ENCODE measurements around the gene CDC42EP3. TPM values are rescaled to one million over a fixed set of nuclear protein-coding genes. Genes with fewer than 3 reads are reported as not detected.

Gene CDC42EP3
- total RNA-seq, 1 experiment from 2014 or later, result 29.4 TPM

- Mint-ChIP-seq H3K27ac (ENCODE audit: unreplicated experiment) (no peak overlapping the region), H3K4me1 (ENCODE audit: low read depth, unreplicated experiment) (no peaks in the 10 kb centered on the region), H3K9me3 (ENCODE audit: low read depth, unreplicated experiment) (no peaks in the 10 kb centered on the region), H3K36me3 (ENCODE audit: insufficient read depth, unreplicated experiment) (no peaks in the 10 kb centered on the region), H3K27me3 (ENCODE audit: unreplicated experiment) (no peaks in the 10 kb centered on the region), H3K4me3 (ENCODE audit: low read depth, unreplicated experiment) (no peak overlapping the region)
- BruUV-seq (replicated peaks), result no TSS peak
- DNase-seq, result no peak
- TF ChIP-seq, protein P1, sequence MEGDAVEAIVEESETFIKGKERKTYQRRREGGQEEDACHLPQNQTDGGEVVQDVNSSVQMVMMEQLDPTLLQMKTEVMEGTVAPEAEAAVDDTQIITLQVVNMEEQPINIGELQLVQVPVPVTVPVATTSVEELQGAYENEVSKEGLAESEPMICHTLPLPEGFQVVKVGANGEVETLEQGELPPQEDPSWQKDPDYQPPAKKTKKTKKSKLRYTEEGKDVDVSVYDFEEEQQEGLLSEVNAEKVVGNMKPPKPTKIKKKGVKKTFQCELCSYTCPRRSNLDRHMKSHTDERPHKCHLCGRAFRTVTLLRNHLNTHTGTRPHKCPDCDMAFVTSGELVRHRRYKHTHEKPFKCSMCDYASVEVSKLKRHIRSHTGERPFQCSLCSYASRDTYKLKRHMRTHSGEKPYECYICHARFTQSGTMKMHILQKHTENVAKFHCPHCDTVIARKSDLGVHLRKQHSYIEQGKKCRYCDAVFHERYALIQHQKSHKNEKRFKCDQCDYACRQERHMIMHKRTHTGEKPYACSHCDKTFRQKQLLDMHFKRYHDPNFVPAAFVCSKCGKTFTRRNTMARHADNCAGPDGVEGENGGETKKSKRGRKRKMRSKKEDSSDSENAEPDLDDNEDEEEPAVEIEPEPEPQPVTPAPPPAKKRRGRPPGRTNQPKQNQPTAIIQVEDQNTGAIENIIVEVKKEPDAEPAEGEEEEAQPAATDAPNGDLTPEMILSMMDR (IDR thresholded peaks at IDR 0.05; ENCODE audit: unreplicated experiment), result no peak
- intact Hi-C loops (cut with micrococcal nuclease; ENCODE audit: unreplicated experiment), result no loop called here
- CTCF ChIA-PET, result no interaction called here
Observed at GRCh38 chr2:37633845-37634244, 37.6 kb downstream of the CDC42EP3 start.

- no peak overlapping the region for H3K4me3 Mint-ChIP-seq (ENCODE audit: low read depth, unreplicated experiment)
- DNase-seq, result no peak
- TF ChIP-seq, protein P1 (IDR thresholded peaks at IDR 0.05; ENCODE audit: unreplicated experiment), result no peak
- intact Hi-C loops (cut with micrococcal nuclease; ENCODE audit: unreplicated experiment), result no loop called here
- no peaks in the 10 kb centered on the region for H3K9me3 Mint-ChIP-seq (ENCODE audit: low read depth, unreplicated experiment)
- H3K27me3 Mint-ChIP-seq (ENCODE audit: unreplicated experiment), result no peaks in the 10 kb centered on the region
- H3K4me1 Mint-ChIP-seq (ENCODE audit: low read depth, unreplicated experiment), result no peaks in the 10 kb centered on the region
- H3K27ac Mint-ChIP-seq (ENCODE audit: unreplicated experiment), result no peak overlapping the region
- no peaks in the 10 kb centered on the region for H3K36me3 Mint-ChIP-seq (ENCODE audit: insufficient read depth, unreplicated experiment)
- BruUV-seq (replicated peaks), result no TSS peak
- CTCF ChIA-PET, result no interaction called here
Observed at GRCh38 chr2:37633234-37633633, 38.2 kb downstream of the CDC42EP3 start.

DNA sequence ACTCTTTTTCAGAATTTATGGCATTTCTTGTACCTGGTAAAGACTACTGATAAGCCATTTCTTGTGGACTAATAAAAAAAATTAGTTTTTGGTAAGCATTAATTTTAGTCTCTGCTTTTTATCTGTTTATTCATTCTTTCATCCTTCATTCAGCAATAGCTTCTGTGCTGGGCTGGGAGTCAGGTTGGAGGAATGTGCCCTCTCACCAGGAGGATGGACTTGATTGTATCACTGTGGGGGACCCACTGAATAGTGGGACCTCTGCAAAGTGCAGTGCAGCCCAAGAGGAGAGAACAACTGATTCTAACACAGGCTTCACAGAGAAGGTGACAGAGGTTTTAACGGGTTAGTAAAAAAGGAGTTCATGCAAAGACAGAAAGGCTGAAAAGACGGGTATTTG lies 39.1 kb downstream of the CDC42EP3 start:
- intact Hi-C loops (cut with micrococcal nuclease; ENCODE audit: unreplicated experiment), result no loop called here
- no peak overlapping the region for H3K4me3 Mint-ChIP-seq (ENCODE audit: low read depth, unreplicated experiment)
- no TSS peak for BruUV-seq (replicated peaks)
- H3K27me3 Mint-ChIP-seq (ENCODE audit: unreplicated experiment), result no peaks in the 10 kb centered on the region
- no peak overlapping the region for H3K27ac Mint-ChIP-seq (ENCODE audit: unreplicated experiment)
- CTCF ChIA-PET, result no interaction called here
- H3K4me1 Mint-ChIP-seq (ENCODE audit: low read depth, unreplicated experiment), result no peaks in the 10 kb centered on the region
- DNase-seq, result no peak
- H3K36me3 Mint-ChIP-seq (ENCODE audit: insufficient read depth, unreplicated experiment), result no peaks in the 10 kb centered on the region
- no peaks in the 10 kb centered on the region for H3K9me3 Mint-ChIP-seq (ENCODE audit: low read depth, unreplicated experiment)
- TF ChIP-seq, protein P1 (IDR thresholded peaks at IDR 0.05; ENCODE audit: unreplicated experiment), result no peak

DNA sequence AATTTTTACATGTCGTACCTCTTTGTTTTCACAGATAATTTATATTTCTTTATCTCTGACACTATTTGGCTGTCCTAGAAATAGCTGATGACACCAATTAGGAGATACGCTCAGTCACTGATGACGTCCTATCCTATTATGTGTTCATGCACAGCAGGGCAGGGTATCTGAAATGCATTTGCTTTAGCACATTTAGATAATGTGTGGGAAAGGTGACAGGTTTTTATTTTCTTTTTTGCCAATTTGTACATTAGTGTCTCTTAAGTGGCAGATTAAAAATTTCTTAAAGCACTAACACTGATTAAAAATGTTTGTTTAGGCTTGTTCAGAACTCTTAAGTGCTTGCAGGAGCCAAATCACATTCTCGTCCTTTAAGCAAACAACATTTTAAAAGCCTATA lies 39.7 kb downstream of the CDC42EP3 start:
- Mint-ChIP-seq H3K4me1 (ENCODE audit: low read depth, unreplicated experiment) (no peaks in the 10 kb centered on the region), H3K27ac (ENCODE audit: unreplicated experiment) (no peak overlapping the region), H3K36me3 (ENCODE audit: insufficient read depth, unreplicated experiment) (no peaks in the 10 kb centered on the region), H3K4me3 (ENCODE audit: low read depth, unreplicated experiment) (no peak overlapping the region), H3K27me3 (ENCODE audit: unreplicated experiment) (no peaks in the 10 kb centered on the region), H3K9me3 (ENCODE audit: low read depth, unreplicated experiment) (no peaks in the 10 kb centered on the region)
- no peak for DNase-seq
- no TSS peak for BruUV-seq (replicated peaks)
- CTCF ChIA-PET, result no interaction called here
- TF ChIP-seq, protein P1 (IDR thresholded peaks at IDR 0.05; ENCODE audit: unreplicated experiment), result no peak
- intact Hi-C loops (cut with micrococcal nuclease; ENCODE audit: unreplicated experiment), result no loop called here

- TF ChIP-seq, protein P1 (IDR thresholded peaks at IDR 0.05; ENCODE audit: unreplicated experiment), result no peak
- Mint-ChIP-seq H3K9me3 (ENCODE audit: low read depth, unreplicated experiment) (no peaks in the 10 kb centered on the region), H3K4me3 (ENCODE audit: low read depth, unreplicated experiment) (no peak overlapping the region), H3K27ac (ENCODE audit: unreplicated experiment) (no peak overlapping the region), H3K4me1 (ENCODE audit: low read depth, unreplicated experiment) (no peaks in the 10 kb centered on the region), H3K36me3 (ENCODE audit: insufficient read depth, unreplicated experiment) (no peaks in the 10 kb centered on the region), H3K27me3 (ENCODE audit: unreplicated experiment) (no peaks in the 10 kb centered on the region)
- CTCF ChIA-PET, result no interaction called here
- no peak for DNase-seq
- intact Hi-C loops (cut with micrococcal nuclease; ENCODE audit: unreplicated experiment), result no loop called here
- no TSS peak for BruUV-seq (replicated peaks)
Observed at GRCh38 chr2:37631292-37631691, 40.1 kb downstream of the CDC42EP3 start.

All from Calu3 (cell line).